Measurements from ENCODE around the gene JAM3. TPM values are rescaled to one million over a fixed set of nuclear protein-coding genes. Genes with fewer than 3 reads are reported as not detected.
A peak's percentile ranks its signal among the peaks of the same experiment; 100 is the strongest.

JAM3 gene
- total RNA-seq, 1 donor from 2014 or later = 101 TPM

GRCh38 chr11:134124660-134125451 lies 56.0 kb downstream of the JAM3 start:
- TF ChIP-seq, protein P1, sequence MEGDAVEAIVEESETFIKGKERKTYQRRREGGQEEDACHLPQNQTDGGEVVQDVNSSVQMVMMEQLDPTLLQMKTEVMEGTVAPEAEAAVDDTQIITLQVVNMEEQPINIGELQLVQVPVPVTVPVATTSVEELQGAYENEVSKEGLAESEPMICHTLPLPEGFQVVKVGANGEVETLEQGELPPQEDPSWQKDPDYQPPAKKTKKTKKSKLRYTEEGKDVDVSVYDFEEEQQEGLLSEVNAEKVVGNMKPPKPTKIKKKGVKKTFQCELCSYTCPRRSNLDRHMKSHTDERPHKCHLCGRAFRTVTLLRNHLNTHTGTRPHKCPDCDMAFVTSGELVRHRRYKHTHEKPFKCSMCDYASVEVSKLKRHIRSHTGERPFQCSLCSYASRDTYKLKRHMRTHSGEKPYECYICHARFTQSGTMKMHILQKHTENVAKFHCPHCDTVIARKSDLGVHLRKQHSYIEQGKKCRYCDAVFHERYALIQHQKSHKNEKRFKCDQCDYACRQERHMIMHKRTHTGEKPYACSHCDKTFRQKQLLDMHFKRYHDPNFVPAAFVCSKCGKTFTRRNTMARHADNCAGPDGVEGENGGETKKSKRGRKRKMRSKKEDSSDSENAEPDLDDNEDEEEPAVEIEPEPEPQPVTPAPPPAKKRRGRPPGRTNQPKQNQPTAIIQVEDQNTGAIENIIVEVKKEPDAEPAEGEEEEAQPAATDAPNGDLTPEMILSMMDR (IDR thresholded peaks at IDR 0.05; ENCODE audit: partially characterized antibody, unreplicated experiment) = no peak
- Mint-ChIP-seq H3K4me3 (ENCODE audit: unreplicated experiment) (peak overlapping the region; percentile 90), H3K36me3 (ENCODE audit: unreplicated experiment) (no peaks in the 10 kb centered on the region), H3K9me3 (ENCODE audit: unreplicated experiment) (peaks cover 8% of the 10 kb centered on the region), H3K27ac (ENCODE audit: unreplicated experiment) (peak overlapping the region; percentile 96), H3K27me3 (ENCODE audit: unreplicated experiment) (peaks cover 7% of the 10 kb centered on the region), H3K4me1 (ENCODE audit: low read depth, unreplicated experiment) (peaks cover 62% of the 10 kb centered on the region)
- peak; percentile 81 for DNase-seq

- peaks cover 55% of the 10 kb centered on the region for H3K4me1 Mint-ChIP-seq (ENCODE audit: low read depth, unreplicated experiment)
- peaks cover 2% of the 10 kb centered on the region for H3K36me3 Mint-ChIP-seq (ENCODE audit: unreplicated experiment)
- peak overlapping the region; percentile 90 for H3K4me3 Mint-ChIP-seq (ENCODE audit: unreplicated experiment)
- DNase-seq = no peak
- peak overlapping the region; percentile 96 for H3K27ac Mint-ChIP-seq (ENCODE audit: unreplicated experiment)
- peaks cover 11% of the 10 kb centered on the region for H3K9me3 Mint-ChIP-seq (ENCODE audit: unreplicated experiment)
- TF ChIP-seq, protein P1 (IDR thresholded peaks at IDR 0.05; ENCODE audit: partially characterized antibody, unreplicated experiment) = no peak
- H3K27me3 Mint-ChIP-seq (ENCODE audit: unreplicated experiment) = peaks cover 5% of the 10 kb centered on the region
These were observed 56.6 kb downstream of the JAM3 start for GRCh38 chr11:134125507-134125906.

DNA sequence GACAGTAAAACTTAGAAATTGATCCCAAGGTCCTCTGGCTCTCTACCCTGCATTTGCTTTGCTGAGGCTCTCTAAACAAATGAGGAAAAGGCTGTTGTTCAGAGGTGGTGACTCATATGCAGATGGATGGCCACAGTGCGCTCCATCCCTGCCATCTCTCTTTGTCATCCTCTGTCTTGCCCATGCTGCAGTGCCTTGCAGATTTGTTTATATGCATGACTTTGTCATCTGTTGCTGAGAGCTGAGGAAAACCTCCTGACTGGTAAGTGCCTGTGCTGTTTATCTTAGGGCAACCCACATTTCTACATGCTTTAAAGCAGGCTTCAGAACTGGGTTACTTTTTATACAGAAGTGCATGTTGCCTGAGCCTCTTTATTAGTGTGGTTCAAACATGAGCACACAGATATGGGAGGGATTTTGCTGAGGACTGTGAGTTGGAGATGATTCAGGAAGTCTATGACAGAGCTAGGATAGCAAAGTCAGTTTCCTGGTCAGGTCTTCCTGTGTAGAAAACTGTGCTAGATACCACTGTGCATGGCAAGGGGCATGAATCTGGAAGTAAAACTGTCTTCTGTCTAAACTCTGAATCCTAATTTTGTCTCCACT lies 57.4 kb downstream of the JAM3 start:
- TF ChIP-seq, protein P1 (IDR thresholded peaks at IDR 0.05; ENCODE audit: partially characterized antibody, unreplicated experiment) = no peak
- DNase-seq = no peak
- peak overlapping the region; percentile 90 for H3K4me3 Mint-ChIP-seq (ENCODE audit: unreplicated experiment)
- peaks cover 5% of the 10 kb centered on the region for H3K27me3 Mint-ChIP-seq (ENCODE audit: unreplicated experiment)
- H3K27ac Mint-ChIP-seq (ENCODE audit: unreplicated experiment) = peak overlapping the region; percentile 96
- H3K4me1 Mint-ChIP-seq (ENCODE audit: low read depth, unreplicated experiment) = peaks cover 48% of the 10 kb centered on the region
- peaks cover 11% of the 10 kb centered on the region for H3K36me3 Mint-ChIP-seq (ENCODE audit: unreplicated experiment)
- peaks cover 9% of the 10 kb centered on the region for H3K9me3 Mint-ChIP-seq (ENCODE audit: unreplicated experiment)

GRCh38 chr11:134131628-134132244 lies 62.9 kb downstream of the JAM3 start:
- no peak for DNase-seq
- no peaks in the 10 kb centered on the region for H3K27me3 Mint-ChIP-seq (ENCODE audit: unreplicated experiment)
- peaks cover 16% of the 10 kb centered on the region for H3K9me3 Mint-ChIP-seq (ENCODE audit: unreplicated experiment)
- TF ChIP-seq, protein P1 (IDR thresholded peaks at IDR 0.05; ENCODE audit: partially characterized antibody, unreplicated experiment) = no peak
- peaks cover 3% of the 10 kb centered on the region for H3K4me1 Mint-ChIP-seq (ENCODE audit: low read depth, unreplicated experiment)
- H3K36me3 Mint-ChIP-seq (ENCODE audit: unreplicated experiment) = peaks cover 39% of the 10 kb centered on the region
- no peak overlapping the region for H3K4me3 Mint-ChIP-seq (ENCODE audit: unreplicated experiment)
- no peak overlapping the region for H3K27ac Mint-ChIP-seq (ENCODE audit: unreplicated experiment)

Measured in glutamatergic neuron (in vitro differentiated cells).